ENCODE data around the gene MYO1A. TPM values are rescaled to one million over a fixed set of nuclear protein-coding genes. Genes with fewer than 3 reads are reported as not detected.

The MYO1A gene
- total RNA-seq, 2 experiments from 2014 or later: 0.19 to 0.47 TPM

DNA sequence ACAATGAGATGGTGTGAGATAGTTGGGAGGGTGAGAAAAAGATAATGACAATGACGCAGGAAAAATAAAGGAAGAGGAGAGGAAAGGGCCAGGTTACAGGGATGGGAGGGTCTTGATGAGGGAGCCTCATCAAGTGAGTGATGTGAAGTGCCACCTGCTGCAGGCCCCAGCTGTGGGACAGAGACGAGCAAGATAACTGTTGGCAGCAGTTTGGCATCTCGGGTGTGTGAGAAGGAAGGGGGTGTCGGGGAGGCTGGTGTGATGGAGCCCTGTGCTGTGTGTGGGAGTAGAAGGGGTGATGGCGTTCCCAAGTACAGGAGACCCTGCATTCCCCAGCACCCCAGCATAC, 22.1 kb downstream of the MYO1A start:
- H3K4me1 ChIP-seq (ENCODE audit: insufficient read depth, low read length, poor library complexity, severe bottlenecking): peaks cover 5% of the 10 kb centered on the region
- TF ChIP-seq EZH2phosphoT487 (IDR thresholded peaks at IDR 0.05; ENCODE audit: borderline replicate concordance, low read depth, low read length): no peak
- TF ChIP-seq, protein P1, sequence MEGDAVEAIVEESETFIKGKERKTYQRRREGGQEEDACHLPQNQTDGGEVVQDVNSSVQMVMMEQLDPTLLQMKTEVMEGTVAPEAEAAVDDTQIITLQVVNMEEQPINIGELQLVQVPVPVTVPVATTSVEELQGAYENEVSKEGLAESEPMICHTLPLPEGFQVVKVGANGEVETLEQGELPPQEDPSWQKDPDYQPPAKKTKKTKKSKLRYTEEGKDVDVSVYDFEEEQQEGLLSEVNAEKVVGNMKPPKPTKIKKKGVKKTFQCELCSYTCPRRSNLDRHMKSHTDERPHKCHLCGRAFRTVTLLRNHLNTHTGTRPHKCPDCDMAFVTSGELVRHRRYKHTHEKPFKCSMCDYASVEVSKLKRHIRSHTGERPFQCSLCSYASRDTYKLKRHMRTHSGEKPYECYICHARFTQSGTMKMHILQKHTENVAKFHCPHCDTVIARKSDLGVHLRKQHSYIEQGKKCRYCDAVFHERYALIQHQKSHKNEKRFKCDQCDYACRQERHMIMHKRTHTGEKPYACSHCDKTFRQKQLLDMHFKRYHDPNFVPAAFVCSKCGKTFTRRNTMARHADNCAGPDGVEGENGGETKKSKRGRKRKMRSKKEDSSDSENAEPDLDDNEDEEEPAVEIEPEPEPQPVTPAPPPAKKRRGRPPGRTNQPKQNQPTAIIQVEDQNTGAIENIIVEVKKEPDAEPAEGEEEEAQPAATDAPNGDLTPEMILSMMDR (conservative IDR thresholded peaks at IDR 0.05; ENCODE audit: low read length): no peak
- no TSS peak for BruUV-seq (replicated peaks)
- intact Hi-C loops (cut with micrococcal nuclease; ENCODE audit: unreplicated experiment): no loop called here
- no peaks in the 10 kb centered on the region for H3K9me2 ChIP-seq (ENCODE audit: insufficient read depth, low read length)
- H3K27ac ChIP-seq (ENCODE audit: low read depth, low read length, poor library complexity, severe bottlenecking): no peak overlapping the region
- ChIA-PET POLR2A (no interaction called here), CTCF (ENCODE audit: unreplicated experiment) (interaction anchor here (1.2 kb wide), 1 partner anchor 84 kb away, joined by 3 read pairs; no protein-coding TSS in a partner anchor)
- no peaks in the 10 kb centered on the region for H3K79me2 ChIP-seq (ENCODE audit: insufficient read depth, low read depth, low read length)
- no peak overlapping the region for H2AFZ ChIP-seq (ENCODE audit: low read length)
- H3K4me3 ChIP-seq (ENCODE audit: low read depth, low read length, poor library complexity, severe bottlenecking): no peak overlapping the region
- H3K9me3 ChIP-seq (ENCODE audit: low read length): no peaks in the 10 kb centered on the region
- DNase-seq (ENCODE audit: low spot score): no peak
- no peak overlapping the region for H3K4me2 ChIP-seq (ENCODE audit: low read length)
- no peaks in the 10 kb centered on the region for H4K20me1 ChIP-seq (ENCODE audit: insufficient read depth, low read length)
- no peaks in the 10 kb centered on the region for H3K36me3 ChIP-seq (ENCODE audit: insufficient read depth, low read length)

DNA sequence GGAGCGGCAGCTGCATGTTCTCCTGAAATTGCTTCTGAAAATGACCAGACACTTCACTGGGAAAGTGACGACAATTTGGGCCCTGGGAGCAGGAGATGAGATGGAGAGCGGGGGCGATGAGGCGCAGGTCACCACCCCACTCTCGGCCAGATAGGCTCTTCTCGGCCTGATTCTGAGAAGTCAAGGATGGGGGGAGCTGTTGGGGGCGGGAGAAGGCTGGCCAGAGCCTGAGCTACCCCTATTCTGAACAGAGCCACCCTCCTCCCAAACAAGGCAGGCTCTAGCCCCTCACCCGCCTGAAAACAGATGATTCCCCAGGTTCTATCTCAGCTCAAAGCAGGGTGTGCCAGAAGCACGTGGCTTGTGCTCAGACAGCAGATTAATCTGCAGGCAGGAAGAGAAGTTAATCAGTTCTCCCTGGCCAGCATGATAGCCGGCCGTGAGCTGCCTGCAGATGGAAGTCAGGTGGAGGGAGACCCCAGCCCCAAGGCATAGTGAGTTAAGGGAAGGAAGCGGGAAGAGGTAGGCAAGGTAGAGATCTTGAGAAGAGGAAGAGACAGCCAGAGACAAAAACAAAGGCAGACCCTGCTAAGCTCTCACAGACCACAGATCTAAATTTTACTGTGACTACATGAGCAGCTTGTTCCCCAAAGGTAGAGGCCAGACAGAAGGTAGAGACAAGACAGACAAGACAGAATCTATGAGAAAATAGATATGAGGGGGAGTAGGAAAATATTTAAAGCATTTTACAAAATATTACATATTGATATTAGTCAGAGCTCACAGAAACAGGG, 22.7 kb downstream of the MYO1A start:
- DNase-seq (ENCODE audit: low spot score): no peak

More for the DNA sequence above, 22.7 kb downstream of the MYO1A start:
- Histone ChIP-seq H3K9me2 (ENCODE audit: insufficient read depth, low read length) (no peaks in the 10 kb centered on the region), H4K20me1 (ENCODE audit: insufficient read depth, low read length) (no peaks in the 10 kb centered on the region), H3K4me1 (ENCODE audit: insufficient read depth, low read length, poor library complexity, severe bottlenecking) (peaks cover 5% of the 10 kb centered on the region), H3K79me2 (ENCODE audit: insufficient read depth, low read depth, low read length) (no peaks in the 10 kb centered on the region), H3K27ac (ENCODE audit: low read depth, low read length, poor library complexity, severe bottlenecking) (no peak overlapping the region), H3K4me3 (ENCODE audit: low read depth, low read length, poor library complexity, severe bottlenecking) (no peak overlapping the region), H3K9me3 (ENCODE audit: low read length) (no peaks in the 10 kb centered on the region), H3K36me3 (ENCODE audit: insufficient read depth, low read length) (no peaks in the 10 kb centered on the region), H2AFZ (ENCODE audit: low read length) (0 out of 2 replicates have a peak overlapping the region, but pooled peaks have one; percentile 49), H3K4me2 (ENCODE audit: low read length) (no peak overlapping the region)
- ChIA-PET CTCF (ENCODE audit: unreplicated experiment) (interaction anchor here (1.2 kb wide), 1 partner anchor 85 kb away, joined by 3 read pairs; no protein-coding TSS in a partner anchor), POLR2A (interaction anchor here (0.9 kb wide), 1 partner anchor 15 kb away, joined by 3 read pairs; no protein-coding TSS in a partner anchor)
- intact Hi-C loops (cut with micrococcal nuclease; ENCODE audit: unreplicated experiment): no loop called here
- no peak for TF ChIP-seq EZH2phosphoT487 (IDR thresholded peaks at IDR 0.05; ENCODE audit: borderline replicate concordance, low read depth, low read length)
- TF ChIP-seq, protein P1 (conservative IDR thresholded peaks at IDR 0.05; ENCODE audit: low read length): no peak
- no TSS peak for BruUV-seq (replicated peaks)

Data from OCI-LY7 (cell line).